Activated naive CD4-positive, alpha-beta T cell treated with anti-CD3 and anti-CD28 coated beads, Interleukin-2, amount 50 U/mL, for 72 hours (primary cell): ENCODE data around the gene KIAA0753. TPM values are rescaled to one million over a fixed set of nuclear protein-coding genes. Genes with fewer than 3 reads are reported as not detected.

Experiments
- ATAC-seq, 2 donors: fragments of 150-1000 bp; cut with Tn5 transposase; 2 replicates each; pipeline ENCODE4 v1.10.0; 2021; ENCODE audit warnings: mild to moderate bottlenecking in 2 of 2, moderate library complexity in 2 of 2
- DNase-seq, 2 donors: peaks; one replicate each; pipeline ENCODE4 v3.0.0; 2021 to 2022; ENCODE audit warnings: low spot score in 2 of 2
- H3K27ac Mint-ChIP-seq, 2 donors: one replicate each; pipeline ENCODE4 v1.8.0; 2022; ENCODE audit warnings: mild to moderate bottlenecking in 2 of 2, mixed read lengths in 2 of 2
- H3K36me3 Mint-ChIP-seq, 2 donors: one replicate each; pipeline ENCODE4 v1.8.0; 2022; ENCODE audit warnings: mixed read lengths in 2 of 2
- H3K9me3 Mint-ChIP-seq, 2 donors: one replicate each; pipeline ENCODE4 v1.8.0; 2022; ENCODE audit warnings: mixed read lengths in 2 of 2
- total RNA-seq, 2 donors: library from RNA; stranded (reverse); gene quantifications; one replicate each; pipeline ENCODE4 v1.2.3, GENCODE V29; 2022

Gene KIAA0753
- total RNA-seq, 2 donors from 2014 or later: 17.4 to 22.3 TPM

DNA sequence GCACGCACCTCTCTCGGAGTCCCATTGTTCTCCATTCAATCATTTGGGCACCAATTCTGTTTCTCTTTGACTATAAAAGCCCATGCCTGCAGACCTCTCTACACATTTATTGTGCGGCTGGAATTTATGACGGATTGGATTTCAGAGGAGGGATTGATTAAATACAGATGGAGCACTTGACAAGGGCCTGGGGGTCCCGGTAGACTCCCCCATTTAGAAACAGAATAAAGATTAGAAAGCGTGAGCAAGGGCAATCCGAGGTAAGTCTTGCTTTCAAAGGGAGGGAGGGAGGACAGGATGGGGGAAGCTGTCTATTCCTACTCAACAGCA is 69.1 kb downstream of the KIAA0753 start:
- Mint-ChIP-seq H3K27ac (no peak overlapping the region), H3K9me3 (no peaks in the 10 kb centered on the region), H3K36me3 (no peaks in the 10 kb centered on the region)
- ATAC-seq (no peak), DNase-seq (no peak)

DNA sequence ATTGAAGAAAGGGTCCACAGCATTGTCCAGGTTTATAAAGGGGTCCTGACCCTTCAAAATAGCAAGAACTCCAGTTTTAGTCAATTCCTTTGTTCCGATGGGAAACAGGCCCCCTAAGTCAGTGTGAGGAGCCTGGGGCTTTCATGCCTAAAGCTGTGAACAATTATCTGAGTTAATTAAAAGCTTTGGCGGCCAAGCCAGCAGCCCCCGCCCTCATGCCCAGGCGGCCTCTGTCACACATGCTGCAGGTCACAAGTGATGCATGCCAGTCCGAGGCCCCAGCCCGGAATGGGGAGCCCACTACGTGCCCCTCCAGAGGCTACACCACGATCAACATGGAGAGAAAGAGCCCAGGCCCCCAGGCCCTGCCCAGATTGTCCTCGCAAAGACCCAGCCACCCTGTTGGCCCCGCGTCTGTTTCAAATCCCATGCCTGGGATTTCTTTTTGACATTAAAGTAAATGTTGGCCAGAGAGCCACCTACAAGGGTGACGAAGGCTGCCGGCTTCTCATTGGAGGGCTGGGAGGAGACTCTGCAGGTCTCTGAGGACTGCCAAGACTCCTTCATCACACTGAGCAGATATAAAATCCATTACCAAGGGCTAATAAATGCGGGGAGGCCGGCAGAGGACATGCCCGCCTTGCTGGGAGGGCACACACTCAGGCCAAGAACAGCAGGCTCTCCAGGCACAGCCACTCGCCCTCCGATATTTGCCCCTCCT is 69.6 kb downstream of the KIAA0753 start:
- H3K27ac Mint-ChIP-seq: no peak overlapping the region
- no peaks in the 10 kb centered on the region for H3K36me3 Mint-ChIP-seq
- DNase-seq (no peak), ATAC-seq (no peak)
- H3K9me3 Mint-ChIP-seq: no peaks in the 10 kb centered on the region

DNA sequence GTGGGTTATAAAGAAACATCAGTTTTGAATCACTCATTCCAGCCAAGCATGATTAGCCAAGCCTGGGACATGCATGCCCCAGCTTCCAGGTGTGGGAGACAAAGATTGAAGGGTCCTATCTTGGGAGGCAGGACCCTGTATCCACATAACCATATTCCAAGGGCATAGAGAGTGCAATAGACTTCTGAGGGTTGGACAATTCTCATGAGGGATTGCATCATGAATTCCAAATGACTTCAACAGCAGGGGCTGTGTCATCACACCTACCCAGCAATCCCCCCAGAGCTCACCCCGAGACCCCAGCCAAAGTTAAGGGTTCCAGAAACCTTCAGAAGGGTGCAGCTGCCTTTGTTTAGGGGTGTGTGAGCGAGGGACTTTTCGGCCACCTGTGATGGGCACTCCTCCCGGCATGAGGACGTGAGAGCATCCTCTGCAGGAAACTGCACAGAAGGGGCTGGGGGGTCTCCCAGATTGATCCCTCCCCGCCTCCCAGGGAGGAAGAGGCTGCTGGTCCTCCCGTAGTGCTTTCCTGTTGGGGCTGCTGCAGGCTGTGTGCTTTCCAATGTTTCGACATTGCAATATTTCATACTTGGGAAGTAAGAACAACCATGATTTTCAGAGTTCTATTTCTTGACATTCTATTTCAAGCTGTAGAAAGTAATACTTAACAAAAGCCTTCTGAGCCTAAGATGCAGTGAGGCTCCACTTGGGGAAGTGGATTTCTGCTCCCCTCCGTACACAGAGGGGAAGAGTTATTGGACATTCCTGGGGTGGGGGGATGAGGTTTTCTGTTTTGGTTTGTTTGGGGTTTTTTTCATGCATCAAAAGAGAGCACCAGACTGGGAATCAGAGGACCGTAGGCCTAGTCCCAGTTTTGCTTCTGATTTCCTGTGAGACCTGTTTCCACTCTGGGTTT is 70.9 kb downstream of the KIAA0753 start:
- H3K27ac Mint-ChIP-seq: no peak overlapping the region
- no peak for DNase-seq
- H3K9me3 Mint-ChIP-seq: no peaks in the 10 kb centered on the region
- no peaks in the 10 kb centered on the region for H3K36me3 Mint-ChIP-seq
- no peak for ATAC-seq

DNA sequence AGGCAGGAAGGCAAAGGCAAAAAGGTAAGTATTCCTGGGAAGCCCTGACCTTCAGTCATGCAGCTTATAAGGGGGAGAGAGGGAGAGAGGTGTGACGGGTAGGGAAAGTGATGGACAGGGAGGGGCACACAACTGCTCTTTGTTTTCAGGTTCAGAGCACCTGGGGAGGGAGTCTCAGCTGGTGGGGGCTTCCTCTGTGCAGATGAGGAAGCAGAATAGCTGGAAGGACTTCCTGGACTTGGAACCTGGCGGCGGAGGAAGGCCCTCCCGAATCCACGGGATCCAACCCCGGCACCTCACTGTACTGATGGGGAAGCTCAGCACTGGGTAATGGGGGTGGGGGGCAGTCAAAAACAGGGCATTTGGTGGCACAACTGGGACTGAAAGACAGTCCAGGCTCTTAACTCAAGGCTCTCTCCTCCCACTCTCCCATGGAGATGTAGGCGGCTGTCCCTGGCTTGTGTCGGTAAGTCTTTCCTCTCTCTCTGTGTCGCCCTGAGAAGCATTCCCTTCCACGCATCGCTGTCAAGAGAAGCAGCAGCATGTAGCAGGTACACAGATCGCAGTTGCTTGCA is 72.2 kb downstream of the KIAA0753 start:
- no peak overlapping the region for H3K27ac Mint-ChIP-seq
- H3K36me3 Mint-ChIP-seq: no peaks in the 10 kb centered on the region
- no peaks in the 10 kb centered on the region for H3K9me3 Mint-ChIP-seq
- ATAC-seq (no peak), DNase-seq (no peak)

GRCh38 chr17:6567528-6568183 is 72.9 kb downstream of the KIAA0753 start:
- Mint-ChIP-seq H3K27ac (no peak overlapping the region), H3K9me3 (no peaks in the 10 kb centered on the region), H3K36me3 (no peaks in the 10 kb centered on the region)
- DNase-seq (no peak), ATAC-seq (no peak)

GRCh38 chr17:6561446-6561845 is 79.1 kb downstream of the KIAA0753 start:
- ATAC-seq: no peak
- Mint-ChIP-seq H3K36me3 (no peaks in the 10 kb centered on the region), H3K27ac (no peak overlapping the region)

DNA sequence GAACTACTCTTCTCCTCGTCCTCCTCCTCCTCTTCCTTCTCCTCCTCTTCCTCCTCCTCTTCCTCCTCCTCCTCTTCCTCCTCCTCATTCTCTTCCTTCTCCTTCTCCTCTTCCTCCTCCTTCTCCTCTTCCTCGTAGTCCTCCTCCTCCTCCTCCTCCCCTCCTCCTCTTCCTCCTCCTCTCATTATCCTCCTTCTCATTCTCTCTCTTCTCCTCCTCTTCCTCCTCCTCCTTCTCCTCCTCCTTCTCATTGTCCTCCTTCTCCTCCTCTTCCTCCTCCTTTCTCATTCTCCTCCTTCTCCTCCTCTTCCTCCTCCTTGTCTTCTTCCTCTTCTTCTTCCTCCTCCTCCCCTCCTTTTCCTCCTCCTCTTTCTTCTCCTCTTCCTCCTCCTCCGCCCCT is 80.0 kb downstream of the KIAA0753 start:
- Mint-ChIP-seq H3K36me3 (no peaks in the 10 kb centered on the region), H3K27ac (no peak overlapping the region), H3K9me3 (no peaks in the 10 kb centered on the region)
- ATAC-seq: no peak
- DNase-seq: no peak

More at GRCh38 chr17:6561446-6561845, 79.1 kb downstream of the KIAA0753 start:
- H3K9me3 Mint-ChIP-seq: no peaks in the 10 kb centered on the region
- DNase-seq: no peak

DNA sequence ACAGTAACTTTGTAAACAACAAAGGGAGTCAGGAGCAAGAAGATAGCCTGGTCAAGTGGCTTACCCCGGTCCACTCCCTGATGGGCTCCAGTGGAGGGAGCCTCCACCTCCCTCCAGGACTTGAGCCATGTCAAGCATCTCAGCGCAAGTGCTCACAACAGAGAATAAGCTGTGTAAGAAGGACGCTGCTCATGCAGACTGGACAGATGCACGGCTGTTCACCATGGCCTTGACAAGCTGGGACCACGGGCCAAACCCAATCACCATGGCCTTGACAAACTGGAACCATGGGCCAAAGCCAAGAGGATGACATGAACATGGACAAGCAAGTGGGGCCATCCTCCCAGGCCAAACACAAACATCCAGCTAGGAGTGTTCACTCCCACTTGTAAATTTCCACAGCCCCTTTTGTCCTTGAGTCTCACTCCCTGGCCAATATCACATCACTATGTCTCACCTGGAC is 80.7 kb downstream of the KIAA0753 start:
- H3K27ac Mint-ChIP-seq: no peak overlapping the region
- no peak for ATAC-seq
- DNase-seq: peak in 1 of 2 donors; percentile 6
- H3K36me3 Mint-ChIP-seq: no peaks in the 10 kb centered on the region
- no peaks in the 10 kb centered on the region for H3K9me3 Mint-ChIP-seq

DNA sequence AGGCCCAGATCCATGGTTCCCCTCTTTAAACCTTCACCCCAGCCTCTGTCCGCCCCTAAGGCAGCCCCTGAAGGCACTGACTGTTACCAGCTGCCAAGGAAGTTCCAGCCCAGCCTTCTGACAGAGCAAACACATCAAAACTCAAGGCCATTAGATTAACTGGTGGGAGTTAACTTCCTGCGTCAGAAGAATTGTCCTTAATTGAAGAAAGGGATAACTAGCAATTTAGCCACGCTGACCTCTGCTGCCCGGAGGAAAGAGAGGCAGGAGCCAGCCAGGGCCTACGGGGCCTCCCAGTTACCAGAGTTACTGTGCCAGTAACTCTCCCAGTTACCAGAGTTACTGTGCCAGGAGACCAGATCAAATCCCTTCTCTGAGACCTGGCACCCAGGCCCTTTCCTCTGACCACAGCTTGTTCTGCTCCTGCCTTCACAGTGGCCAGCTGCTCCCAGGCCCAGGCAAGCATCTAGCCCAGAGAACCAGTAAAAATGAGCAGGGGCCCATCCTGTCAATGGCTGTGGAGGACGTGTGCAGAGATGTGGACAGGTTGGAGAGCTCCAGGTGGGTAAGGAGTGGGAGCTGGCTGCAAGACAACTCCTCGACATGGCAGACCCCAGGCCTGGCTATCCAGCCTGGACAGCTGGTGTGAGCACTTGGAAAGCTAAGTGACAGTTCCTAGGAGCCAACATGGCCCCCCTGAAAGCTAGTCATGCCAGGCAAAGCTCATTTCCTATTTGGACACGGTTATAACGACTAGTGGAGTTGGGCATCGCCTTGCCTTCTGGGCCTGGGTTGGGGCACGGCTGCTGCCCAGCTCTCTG is 81.4 kb downstream of the KIAA0753 start:
- H3K27ac Mint-ChIP-seq: no peak overlapping the region
- no peaks in the 10 kb centered on the region for H3K9me3 Mint-ChIP-seq
- H3K36me3 Mint-ChIP-seq: no peaks in the 10 kb centered on the region
- peak in 1 of 2 donors; percentile 28 for DNase-seq
- no peak for ATAC-seq

DNA sequence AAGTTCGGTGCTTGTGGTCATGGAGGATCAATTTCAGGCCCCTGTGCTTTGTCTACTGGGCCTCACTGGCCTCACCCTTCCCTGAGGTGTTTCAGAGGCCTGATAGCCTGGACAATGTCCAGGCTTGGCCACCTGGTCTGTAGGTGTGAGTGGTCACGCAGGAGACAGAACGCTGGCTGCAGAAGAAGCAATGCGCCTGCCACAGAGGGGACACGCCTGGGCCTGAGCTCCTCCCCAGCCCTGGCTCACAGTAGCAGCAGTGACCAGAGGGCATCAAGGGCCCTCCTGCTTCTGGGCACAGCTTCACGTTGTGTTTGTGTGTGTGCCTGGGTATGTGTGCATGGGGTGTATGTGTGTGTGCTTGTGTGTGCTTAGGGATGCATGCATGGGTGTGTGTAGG is 82.2 kb downstream of the KIAA0753 start:
- H3K36me3 Mint-ChIP-seq: no peaks in the 10 kb centered on the region
- no peak overlapping the region for H3K27ac Mint-ChIP-seq
- no peaks in the 10 kb centered on the region for H3K9me3 Mint-ChIP-seq
- no peak for DNase-seq
- ATAC-seq: no peak

DNA sequence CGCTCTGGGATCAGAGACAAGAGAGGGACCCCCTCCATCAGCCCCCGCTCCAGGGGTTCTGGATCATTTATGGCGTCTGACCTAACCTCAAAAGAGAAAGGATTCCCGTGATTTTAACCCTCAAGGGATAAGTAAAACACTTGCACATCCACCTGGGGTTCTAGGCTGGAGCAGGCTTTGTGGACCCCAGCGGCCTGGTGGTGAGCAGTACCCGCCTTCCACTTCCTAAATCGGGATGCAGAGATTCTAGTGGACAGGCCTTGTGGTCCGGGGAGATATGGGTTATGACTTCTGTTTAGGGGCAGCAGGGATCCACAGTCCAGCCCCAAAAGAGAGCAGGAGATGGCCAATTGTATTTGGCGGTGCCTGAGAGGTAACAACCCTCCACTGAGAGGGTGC is 83.5 kb downstream of the KIAA0753 start:
- DNase-seq (no peak), ATAC-seq (no peak)
- no peaks in the 10 kb centered on the region for H3K9me3 Mint-ChIP-seq
- H3K27ac Mint-ChIP-seq: no peak overlapping the region
- no peaks in the 10 kb centered on the region for H3K36me3 Mint-ChIP-seq

GRCh38 chr17:6556121-6557039 is 84.1 kb downstream of the KIAA0753 start, which contains the start of gene PITPNM3:
Gene PITPNM3 (minus strand): TSS chr17:6556555. CDS start chr17:6556406, 149 bp downstream.
- DNase-seq: no peak
- no peaks in the 10 kb centered on the region for H3K36me3 Mint-ChIP-seq
- ATAC-seq: peak in 1 of 2 donors; percentile 36

GRCh38 chr17:6555331-6556120 is 85.0 kb downstream of the KIAA0753 start:
- DNase-seq: no peak
- no peaks in the 10 kb centered on the region for H3K36me3 Mint-ChIP-seq
- H3K9me3 Mint-ChIP-seq: no peaks in the 10 kb centered on the region
- ATAC-seq: peak; percentile 69 to 85
- no peak overlapping the region for H3K27ac Mint-ChIP-seq

More at GRCh38 chr17:6556121-6557039, 84.1 kb downstream of the KIAA0753 start, which contains the start of gene PITPNM3:
- no peak within 1 kb of the TSS for H3K27ac Mint-ChIP-seq
- H3K9me3 Mint-ChIP-seq: no peaks in the 10 kb centered on the region

GRCh38 chr17:6554871-6555330 is 85.6 kb downstream of the KIAA0753 start:
- H3K9me3 Mint-ChIP-seq: no peaks in the 10 kb centered on the region
- H3K36me3 Mint-ChIP-seq: no peaks in the 10 kb centered on the region
- DNase-seq (no peak), ATAC-seq (peak in 1 of 2 donors; percentile 2)
- no peak overlapping the region for H3K27ac Mint-ChIP-seq
